Measurements from ENCODE around the gene NT5M. TPM values are rescaled to one million over a fixed set of nuclear protein-coding genes. Genes with fewer than 3 reads are reported as not detected.

NT5M gene
- total RNA-seq, 1 donor from 2014 or later = 0.93 TPM

DNA sequence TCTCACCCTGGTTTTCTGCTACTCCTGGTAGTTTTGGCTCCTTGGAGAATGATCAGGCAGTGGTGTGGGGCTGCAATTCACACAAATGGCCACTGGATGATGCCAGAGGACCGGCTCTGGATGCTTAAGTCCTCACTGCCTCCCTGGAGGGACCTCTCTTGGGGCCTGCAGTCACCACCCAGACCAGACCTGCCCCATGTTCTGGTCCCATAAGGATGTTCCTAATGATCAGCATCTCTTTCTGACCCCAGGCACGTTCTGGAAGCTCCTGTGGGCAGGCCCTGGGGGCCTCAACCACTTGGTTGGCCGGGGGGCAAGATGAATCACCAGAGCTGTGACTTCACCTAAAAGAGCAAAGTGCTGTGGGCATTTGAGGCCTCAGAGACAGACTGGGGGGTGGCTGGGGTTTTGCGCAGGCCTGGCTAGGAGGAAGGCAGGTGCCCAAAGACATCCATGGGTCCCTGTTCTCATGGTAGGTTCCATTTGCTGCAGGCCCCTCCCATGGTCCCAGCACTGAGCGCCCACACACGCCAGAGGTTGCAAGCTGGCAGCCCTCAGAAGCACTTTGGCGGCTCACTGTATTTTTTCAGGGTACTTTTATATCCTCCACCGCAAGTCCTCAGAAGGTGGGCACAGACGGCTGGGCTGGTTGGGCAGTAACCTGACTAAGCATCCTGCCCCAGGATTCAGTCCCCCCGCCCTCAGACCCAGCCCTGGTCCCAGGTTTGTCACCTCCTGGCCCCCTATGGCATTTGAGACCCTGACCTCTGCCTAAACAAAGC, 53.2 kb downstream of the NT5M start:
- peak; percentile 81 for TF ChIP-seq CTCF (IDR thresholded peaks at IDR 0.05)
- H3K27ac Mint-ChIP-seq = no peak overlapping the region
- no peak overlapping the region for H3K4me3 Mint-ChIP-seq
- no peaks in the 10 kb centered on the region for H3K4me1 Mint-ChIP-seq
- peak; percentile 42 for DNase-seq
- H3K36me3 Mint-ChIP-seq (ENCODE audit: low read depth) = no peaks in the 10 kb centered on the region
- ChIA-PET POLR2A (no interaction called here), CTCF (interaction anchor here (0.9 to 4.2 kb wide), 5 partner anchors 11 to 286 kb away, joined by 3 to 52 read pairs (median 5); no protein-coding TSS in a partner anchor)
- intact Hi-C loops (cut with micrococcal nuclease) = loop anchor here (1.0 to 5.0 kb wide), 4 partner anchors 84 to 682 kb away; partner anchors contain the start of genes ATPAF2 and GID4
- H3K27me3 Mint-ChIP-seq = peaks cover 3% of the 10 kb centered on the region
- ATAC-seq (ENCODE audit: low read depth) = peak; percentile 88
- H3K9me3 Mint-ChIP-seq = peaks cover 6% of the 10 kb centered on the region

- Mint-ChIP-seq H3K27ac (no peak overlapping the region), H3K27me3 (peaks cover 3% of the 10 kb centered on the region), H3K36me3 (ENCODE audit: low read depth) (no peaks in the 10 kb centered on the region), H3K4me3 (no peak overlapping the region), H3K9me3 (peaks cover 6% of the 10 kb centered on the region), H3K4me1 (no peaks in the 10 kb centered on the region)
- ATAC-seq (ENCODE audit: low read depth) (no peak), DNase-seq (no peak)
- ChIA-PET POLR2A (no interaction called here), CTCF (interaction anchor here (0.9 to 4.2 kb wide), 3 partner anchors 84 to 285 kb away, joined by 3 to 52 read pairs (median 11); no protein-coding TSS in a partner anchor)
- TF ChIP-seq CTCF (IDR thresholded peaks at IDR 0.05) = no peak
- intact Hi-C loops (cut with micrococcal nuclease) = loop anchor here (1.0 to 5.0 kb wide), 4 partner anchors 83 to 682 kb away; partner anchors contain the start of genes ATPAF2 and GID4
Observed at GRCh38 chr17:17356931-17357270, 53.7 kb downstream of the NT5M start.

DNA sequence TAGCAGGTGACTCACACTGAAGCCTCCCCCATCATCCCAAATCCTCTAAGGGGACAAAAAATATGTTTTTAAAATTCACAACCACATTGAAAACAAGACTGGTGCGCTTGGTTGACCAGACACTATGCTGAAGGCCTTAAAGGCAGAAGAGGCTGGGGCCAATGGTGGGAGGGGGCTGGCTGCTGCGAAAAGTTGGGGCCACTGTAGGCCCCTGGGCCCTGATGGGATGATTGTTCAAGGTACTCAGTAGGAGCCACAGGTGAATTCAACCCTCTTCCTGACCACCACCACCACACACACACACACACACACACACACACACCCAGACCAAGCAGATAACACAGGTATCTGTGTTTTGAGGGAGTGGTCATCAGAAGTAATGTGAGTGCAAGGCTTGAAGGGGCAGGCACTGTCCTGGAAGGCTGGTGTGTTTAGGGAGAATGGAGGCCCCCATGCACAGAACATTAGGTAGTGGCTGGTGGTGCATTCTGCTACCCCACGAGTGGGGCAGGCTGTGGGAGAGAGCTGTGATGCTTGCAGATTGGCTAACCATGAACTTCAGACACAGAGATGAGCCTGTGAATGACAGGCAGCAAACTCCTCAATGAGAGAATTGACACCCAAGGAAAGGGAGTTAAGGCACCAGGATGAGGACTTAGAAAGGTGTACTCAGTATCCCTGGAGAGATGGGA, 55.0 kb downstream of the NT5M start:
- Mint-ChIP-seq H3K9me3 (peaks cover 6% of the 10 kb centered on the region), H3K27me3 (peaks cover 3% of the 10 kb centered on the region), H3K4me3 (no peak overlapping the region), H3K36me3 (ENCODE audit: low read depth) (no peaks in the 10 kb centered on the region), H3K4me1 (no peaks in the 10 kb centered on the region), H3K27ac (no peak overlapping the region)
- no peak for TF ChIP-seq CTCF (IDR thresholded peaks at IDR 0.05)
- no peak for DNase-seq
- POLR2A ChIA-PET = no interaction called here
- ATAC-seq (ENCODE audit: low read depth) = no peak
- intact Hi-C loops (cut with micrococcal nuclease) = loop anchor here (5.0 kb wide), 1 partner anchor 504 kb away; no protein-coding TSS in a partner anchor
- CTCF ChIA-PET = no interaction called here

DNA sequence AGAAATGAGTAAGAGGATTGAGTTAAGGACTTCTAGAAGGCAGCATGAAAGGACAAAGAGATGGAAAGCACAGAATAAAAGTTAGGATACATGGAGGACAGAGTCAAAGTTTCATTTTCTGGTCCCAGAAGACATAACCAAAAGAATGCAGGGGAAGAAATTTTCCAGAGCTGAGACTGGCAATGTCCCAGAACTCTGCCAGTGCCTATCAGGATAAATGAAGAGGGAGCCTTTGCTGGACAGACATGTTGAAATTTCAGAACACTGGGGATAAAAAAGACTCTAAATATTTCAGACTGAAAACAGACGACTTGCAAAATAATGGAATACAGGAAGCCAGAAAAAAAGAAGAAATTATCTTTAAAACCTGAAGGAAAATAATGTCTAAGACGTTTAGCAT, 55.7 kb downstream of the NT5M start:
- intact Hi-C loops (cut with micrococcal nuclease) = loop anchor here (5.0 kb wide), 1 partner anchor 503 kb away; no protein-coding TSS in a partner anchor
- CTCF ChIA-PET = no interaction called here
- no peak for ATAC-seq (ENCODE audit: low read depth)
- POLR2A ChIA-PET = no interaction called here
- H3K27ac Mint-ChIP-seq = no peak overlapping the region
- no peak for TF ChIP-seq CTCF (IDR thresholded peaks at IDR 0.05)
- H3K36me3 Mint-ChIP-seq (ENCODE audit: low read depth) = no peaks in the 10 kb centered on the region
- no peak overlapping the region for H3K4me3 Mint-ChIP-seq
- DNase-seq = no peak
- peaks cover 6% of the 10 kb centered on the region for H3K9me3 Mint-ChIP-seq
- no peaks in the 10 kb centered on the region for H3K4me1 Mint-ChIP-seq
- H3K27me3 Mint-ChIP-seq = peaks cover 3% of the 10 kb centered on the region

- Mint-ChIP-seq H3K27ac (no peak overlapping the region), H3K4me1 (no peaks in the 10 kb centered on the region), H3K9me3 (peaks cover 6% of the 10 kb centered on the region), H3K27me3 (peaks cover 3% of the 10 kb centered on the region), H3K36me3 (ENCODE audit: low read depth) (no peaks in the 10 kb centered on the region), H3K4me3 (no peak overlapping the region)
- DNase-seq (no peak), ATAC-seq (ENCODE audit: low read depth) (no peak)
- POLR2A ChIA-PET = no interaction called here
- CTCF ChIA-PET = no interaction called here
- no peak for TF ChIP-seq CTCF (IDR thresholded peaks at IDR 0.05)
- intact Hi-C loops (cut with micrococcal nuclease) = loop anchor here (5.0 kb wide), 1 partner anchor 503 kb away; no protein-coding TSS in a partner anchor
Observed at GRCh38 chr17:17359271-17359670, 56.1 kb downstream of the NT5M start.

All from activated B cell treated with CpG ODN at 0.5 μM for 24 hours (primary cell).